Mononuclear cell (primary cell): ENCODE results near the gene PITPNC1. TPM values are rescaled to one million over a fixed set of nuclear protein-coding genes. Genes with fewer than 3 reads are reported as not detected.
"Not testable (repeated sequence)": the region's sequence is repeated elsewhere in the genome, so short reads cannot be mapped to it uniquely, and the experiment has no call there.

Experiments
- H3K27me3 ChIP-seq: 2 replicates; pipeline ENCODE4 v1.6.0; 2011; ENCODE audit warnings: low read length, control low read depth; ENCODE audit not compliant: insufficient read depth
- H3K4me1 ChIP-seq: 2 replicates; pipeline ENCODE4 v1.5.1; 2011; ENCODE audit warnings: mild to moderate bottlenecking, low read length, control low read depth; ENCODE audit not compliant: insufficient read depth
- H3K4me3 ChIP-seq: 2 replicates; pipeline ENCODE4 v1.5.1; 2011; ENCODE audit warnings: mild to moderate bottlenecking, low read length, moderate library complexity
- H3K9me3 ChIP-seq: 2 replicates; pipeline ENCODE4 v1.5.1; 2011; ENCODE audit warnings: low read depth, mild to moderate bottlenecking, control low read depth, low read length
- total RNA-seq: library from RNA; depleted of rRNA; stranded (reverse); fragments of >200 nt; gene quantifications from one replicate; pipeline ENCODE4 v1.2.3, GENCODE V29; 2012

The PITPNC1 gene
- total RNA-seq, 1 donor = 52.8 TPM

GRCh38 chr17:67487506-67487905 is 110.4 kb downstream of the PITPNC1 start:
- Histone ChIP-seq H3K9me3 (no peaks in the 10 kb centered on the region), H3K27me3 (no peaks in the 10 kb centered on the region), H3K4me3 (no peak overlapping the region), H3K4me1 (peaks cover 44% of the 10 kb centered on the region)

GRCh38 chr17:67488161-67488560 is 111.1 kb downstream of the PITPNC1 start:
- H3K27me3 ChIP-seq = no peaks in the 10 kb centered on the region
- no peak overlapping the region for H3K4me3 ChIP-seq
- peaks cover 41% of the 10 kb centered on the region for H3K4me1 ChIP-seq
- H3K9me3 ChIP-seq = no peaks in the 10 kb centered on the region

DNA sequence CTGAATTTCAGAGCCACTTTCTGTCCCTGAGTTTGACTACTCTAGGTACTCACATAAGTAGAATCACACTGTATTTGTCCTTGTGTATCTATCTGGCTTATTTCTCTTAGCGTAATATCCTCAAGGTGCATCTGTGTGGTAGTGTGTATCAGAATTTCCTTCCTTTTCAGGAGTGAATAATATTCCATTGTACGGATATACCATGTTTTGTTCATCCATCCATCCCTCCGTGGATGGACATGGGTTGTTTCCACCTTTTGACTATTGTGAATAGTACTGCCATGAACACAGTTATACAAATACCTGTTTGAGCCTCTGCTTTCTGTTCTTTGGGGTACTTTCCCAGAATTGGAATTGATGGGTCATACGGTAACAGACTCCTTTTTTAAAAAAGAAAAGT is 111.7 kb downstream of the PITPNC1 start:
- Histone ChIP-seq H3K4me1 (peaks cover 47% of the 10 kb centered on the region), H3K27me3 (no peaks in the 10 kb centered on the region), H3K9me3 (no peaks in the 10 kb centered on the region), H3K4me3 (no peak overlapping the region)

GRCh38 chr17:67489273-67489672 is 112.2 kb downstream of the PITPNC1 start:
- peaks cover 48% of the 10 kb centered on the region for H3K4me1 ChIP-seq
- no peaks in the 10 kb centered on the region for H3K27me3 ChIP-seq
- H3K9me3 ChIP-seq = no peaks in the 10 kb centered on the region
- H3K4me3 ChIP-seq = no peak overlapping the region

DNA sequence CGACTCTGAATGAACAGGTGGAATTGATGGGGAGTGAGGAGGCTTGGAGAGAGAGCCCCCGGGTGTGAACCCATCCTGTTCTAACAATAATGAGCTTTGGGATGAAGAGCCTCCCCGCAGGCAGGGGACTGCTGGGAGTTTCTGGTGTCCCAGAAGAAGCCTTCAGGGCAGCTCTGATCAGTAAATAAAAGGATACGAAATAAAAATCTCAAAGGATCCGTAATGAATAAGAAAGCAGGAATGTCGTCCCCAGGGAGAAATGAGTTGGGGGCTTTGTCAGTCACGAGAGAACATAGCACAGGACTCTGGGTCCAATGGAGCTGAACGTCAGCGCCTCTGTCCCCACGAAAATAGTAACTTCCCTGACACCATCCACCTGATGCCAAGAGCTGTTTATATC is 113.4 kb downstream of the PITPNC1 start:
- Histone ChIP-seq H3K9me3 (no peaks in the 10 kb centered on the region), H3K4me1 (peaks cover 48% of the 10 kb centered on the region), H3K27me3 (no peaks in the 10 kb centered on the region), H3K4me3 (no peak overlapping the region)

DNA sequence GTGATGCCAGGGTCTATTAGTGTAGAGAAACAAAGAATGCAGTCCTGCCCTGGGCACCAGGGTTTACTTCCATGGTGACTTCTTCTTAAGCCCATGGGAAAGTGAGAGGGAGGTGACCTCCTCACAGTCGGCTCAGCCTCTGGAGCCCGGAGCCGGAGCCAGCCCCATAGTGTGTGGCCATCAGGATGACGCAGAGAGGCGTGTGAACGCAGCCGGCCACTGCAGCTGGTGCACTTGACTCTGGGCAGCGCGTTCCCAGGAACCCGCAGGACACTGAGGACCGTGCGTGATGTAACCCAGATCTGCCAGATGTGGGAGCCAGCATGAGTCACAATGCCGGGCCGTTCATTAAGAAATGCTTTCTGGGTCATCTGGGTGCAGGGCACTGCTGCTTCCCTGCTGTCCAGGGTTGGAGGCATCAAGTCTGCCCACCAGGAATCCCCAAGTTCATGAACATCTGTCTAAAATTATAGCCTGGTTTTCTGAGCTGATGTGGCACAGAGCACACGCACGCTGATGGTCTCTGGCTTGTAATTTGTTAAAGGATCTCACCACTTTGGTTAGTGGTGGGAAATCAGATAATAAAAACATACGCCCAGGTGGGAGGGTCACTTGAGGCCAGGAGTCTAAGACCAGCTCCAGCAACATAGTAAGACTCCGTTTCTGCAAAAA is 114.1 kb downstream of the PITPNC1 start:
- no peak overlapping the region for H3K4me3 ChIP-seq
- H3K4me1 ChIP-seq = peaks cover 48% of the 10 kb centered on the region
- H3K27me3 ChIP-seq = no peaks in the 10 kb centered on the region
- no peaks in the 10 kb centered on the region for H3K9me3 ChIP-seq

- H3K9me3 ChIP-seq = no peaks in the 10 kb centered on the region
- H3K4me3 ChIP-seq = no peak overlapping the region
- no peaks in the 10 kb centered on the region for H3K27me3 ChIP-seq
- H3K4me1 ChIP-seq = peaks cover 43% of the 10 kb centered on the region
Measured at GRCh38 chr17:67491681-67492024, 114.6 kb downstream of the PITPNC1 start.

DNA sequence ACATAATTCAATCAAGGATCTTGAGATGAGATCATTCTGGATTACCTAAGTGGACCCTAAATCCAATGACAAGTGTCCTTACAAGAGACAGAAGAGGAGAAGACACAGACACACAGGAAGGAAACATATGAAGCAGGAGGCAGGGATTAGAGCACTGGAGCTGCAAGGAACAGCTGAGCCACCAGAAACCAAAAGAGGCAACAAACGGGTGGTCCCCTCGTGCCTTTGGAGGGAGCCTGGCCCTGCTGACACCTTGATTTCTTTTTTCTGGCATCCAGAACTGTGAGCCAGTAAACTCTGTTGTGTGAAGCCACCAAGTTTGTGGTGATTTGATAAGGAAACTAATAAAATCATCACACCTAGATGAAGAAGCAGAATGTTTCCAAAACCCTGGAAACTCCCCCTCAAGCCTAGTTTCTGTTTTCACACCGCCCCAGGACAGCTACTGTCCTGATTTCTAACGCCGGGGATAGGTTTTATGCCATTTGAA is 115.2 kb downstream of the PITPNC1 start:
- Histone ChIP-seq H3K4me1 (peaks cover 37% of the 10 kb centered on the region), H3K9me3 (no peaks in the 10 kb centered on the region), H3K4me3 (no peak overlapping the region), H3K27me3 (no peaks in the 10 kb centered on the region)

DNA sequence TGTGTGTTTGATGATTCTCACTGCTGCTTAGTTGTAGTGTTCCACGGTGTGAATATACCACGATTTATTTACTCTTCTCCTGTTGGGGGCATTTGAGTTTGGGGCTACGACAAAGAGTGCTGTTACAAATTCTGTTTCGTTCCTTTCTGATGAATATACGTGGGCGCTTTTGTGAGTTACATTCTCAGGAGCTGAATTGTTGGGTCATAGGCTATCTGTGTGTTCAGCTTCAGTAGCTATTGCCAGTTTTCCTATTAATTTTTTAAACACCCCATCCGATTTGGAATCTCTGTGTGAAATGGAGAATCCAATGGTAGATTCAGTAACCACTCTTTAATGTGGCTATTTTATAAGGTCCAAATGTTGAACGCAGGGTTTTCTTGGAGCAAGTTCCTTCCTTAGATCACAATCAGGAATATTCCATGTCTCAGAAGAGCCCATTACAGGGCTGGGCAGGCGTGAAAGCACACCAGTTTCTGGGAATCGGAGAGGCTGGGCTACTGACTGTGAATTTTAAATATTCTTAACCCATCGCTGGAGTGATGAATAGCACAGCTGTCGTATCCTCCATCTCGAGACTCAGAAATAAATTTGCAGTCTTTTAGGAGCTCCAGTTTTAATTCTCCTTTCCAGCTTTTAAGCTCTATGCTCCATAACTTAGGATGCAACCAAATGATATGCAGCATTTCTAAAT is 115.9 kb downstream of the PITPNC1 start:
- Histone ChIP-seq H3K4me1 (peaks cover 31% of the 10 kb centered on the region), H3K27me3 (no peaks in the 10 kb centered on the region), H3K9me3 (no peaks in the 10 kb centered on the region)

DNA sequence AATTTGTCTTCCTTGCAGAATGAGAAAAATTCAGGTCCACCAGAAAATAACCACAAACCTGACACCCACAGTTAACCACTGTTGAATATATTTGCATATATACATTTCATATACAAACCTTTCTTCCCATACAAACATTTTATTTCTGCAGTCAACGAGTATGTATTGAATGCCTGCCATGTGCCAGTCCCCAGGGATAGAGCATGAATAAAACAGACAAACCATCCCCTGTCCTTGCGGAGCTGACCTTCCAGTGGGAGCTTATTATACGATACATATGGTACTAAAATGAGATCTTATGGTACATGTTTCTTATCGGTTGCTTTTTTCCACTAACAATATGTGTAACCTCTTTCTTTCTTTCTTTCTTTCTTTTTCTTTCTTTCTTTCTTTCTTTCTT is 116.7 kb downstream of the PITPNC1 start:
- H3K4me3 ChIP-seq = no peak overlapping the region
- no peaks in the 10 kb centered on the region for H3K9me3 ChIP-seq
- H3K27me3 ChIP-seq = no peaks in the 10 kb centered on the region
- peaks cover 28% of the 10 kb centered on the region for H3K4me1 ChIP-seq

More for the DNA sequence above, 115.9 kb downstream of the PITPNC1 start:
- no peak overlapping the region for H3K4me3 ChIP-seq

- H3K4me3 ChIP-seq = not testable (repeated sequence)
Measured at GRCh38 chr17:67495534-67495933, 118.5 kb downstream of the PITPNC1 start.

GRCh38 chr17:67496286-67496685 is 119.2 kb downstream of the PITPNC1 start:
- Histone ChIP-seq H3K27me3 (no peaks in the 10 kb centered on the region), H3K4me1 (peaks cover 21% of the 10 kb centered on the region), H3K4me3 (no peak overlapping the region), H3K9me3 (no peaks in the 10 kb centered on the region)

More at GRCh38 chr17:67495534-67495933, 118.5 kb downstream of the PITPNC1 start:
- not testable (repeated sequence) for H3K9me3 ChIP-seq, H3K27me3 ChIP-seq
- peaks cover 28% of the 10 kb centered on the region for H3K4me1 ChIP-seq

DNA sequence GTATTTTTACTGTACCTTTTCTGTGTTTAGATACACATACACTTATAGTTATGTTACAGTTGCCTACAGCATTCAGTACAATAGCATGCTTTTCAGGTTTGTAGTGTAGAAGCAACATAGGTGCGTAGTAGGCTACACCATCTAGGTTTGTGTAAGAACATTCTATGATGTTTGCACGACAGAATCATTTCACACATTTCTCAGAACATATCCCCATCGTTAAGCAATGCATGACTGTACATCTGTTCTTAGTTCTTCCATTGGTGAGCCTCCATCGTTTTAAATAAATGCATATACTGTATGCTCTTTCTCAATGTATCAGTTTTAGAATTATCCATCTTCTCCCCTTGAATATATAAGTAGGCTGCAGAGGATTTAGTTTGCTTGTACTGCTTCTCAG is 122.6 kb downstream of the PITPNC1 start:
- no peaks in the 10 kb centered on the region for H3K27me3 ChIP-seq
- H3K4me1 ChIP-seq = peaks cover 17% of the 10 kb centered on the region
- H3K9me3 ChIP-seq = no peaks in the 10 kb centered on the region
- H3K4me3 ChIP-seq = no peak overlapping the region

- Histone ChIP-seq H3K4me3 (no peak overlapping the region), H3K27me3 (no peaks in the 10 kb centered on the region), H3K9me3 (no peaks in the 10 kb centered on the region), H3K4me1 (peaks cover 17% of the 10 kb centered on the region)
Measured at GRCh38 chr17:67500261-67500660, 123.2 kb downstream of the PITPNC1 start.

GRCh38 chr17:67500677-67501300 is 123.7 kb downstream of the PITPNC1 start:
- H3K27me3 ChIP-seq = no peaks in the 10 kb centered on the region
- H3K9me3 ChIP-seq = no peaks in the 10 kb centered on the region
- no peak overlapping the region for H3K4me3 ChIP-seq
- peaks cover 17% of the 10 kb centered on the region for H3K4me1 ChIP-seq
